COLO829 (cell line): ENCODE data around the gene TRPC1.
A peak's percentile ranks its signal among the peaks of the same experiment; 100 is the strongest.

ENCODE experiments used
- DNase-seq: peaks from one replicate; pipeline ENCODE4 v3.0.0; 2012; ENCODE audit warnings: low spot score

TRPC1 gene

DNA sequence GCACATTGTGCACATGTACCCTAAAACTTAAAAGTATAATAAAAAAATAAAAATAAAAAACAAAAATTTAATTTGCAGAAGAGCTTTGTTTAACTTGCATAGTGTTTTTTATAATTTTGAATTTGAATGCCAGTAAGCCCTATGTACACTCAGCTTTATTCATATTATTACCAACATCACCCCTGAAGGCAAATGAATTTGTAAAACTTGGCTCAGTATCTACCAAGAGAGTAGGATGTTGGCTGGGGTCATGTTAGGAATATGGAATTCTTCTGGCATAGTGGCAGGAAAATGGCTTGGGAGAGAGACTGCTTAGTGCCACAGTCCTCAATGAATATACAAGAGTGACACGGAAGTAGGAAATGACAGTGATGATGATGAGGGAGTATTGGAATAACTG, 30.7 kb downstream of the TRPC1 start:
- DNase-seq = no peak

- DNase-seq = no peak
Observed at GRCh38 chr3:142768338-142768737, 44.5 kb downstream of the TRPC1 start.

DNA sequence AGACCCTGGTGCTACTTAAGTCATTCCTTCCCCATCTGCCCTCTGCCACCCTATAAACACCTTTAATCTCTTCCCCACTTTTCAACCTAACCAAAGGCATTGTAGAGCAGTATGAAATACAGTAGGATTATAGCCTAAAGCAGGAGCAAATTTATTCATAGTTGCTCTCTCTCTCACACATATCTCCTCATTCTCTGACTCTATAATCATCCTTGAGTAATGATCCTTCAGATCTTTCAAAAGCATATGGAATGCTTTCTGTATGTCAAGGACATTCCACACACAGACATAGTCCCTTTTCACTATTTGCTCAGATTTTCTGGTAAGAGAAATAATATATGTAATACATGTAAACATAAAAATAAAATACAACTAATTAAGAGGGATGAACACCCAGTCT, 54.1 kb downstream of the TRPC1 start:
- DNase-seq = no peak

DNA sequence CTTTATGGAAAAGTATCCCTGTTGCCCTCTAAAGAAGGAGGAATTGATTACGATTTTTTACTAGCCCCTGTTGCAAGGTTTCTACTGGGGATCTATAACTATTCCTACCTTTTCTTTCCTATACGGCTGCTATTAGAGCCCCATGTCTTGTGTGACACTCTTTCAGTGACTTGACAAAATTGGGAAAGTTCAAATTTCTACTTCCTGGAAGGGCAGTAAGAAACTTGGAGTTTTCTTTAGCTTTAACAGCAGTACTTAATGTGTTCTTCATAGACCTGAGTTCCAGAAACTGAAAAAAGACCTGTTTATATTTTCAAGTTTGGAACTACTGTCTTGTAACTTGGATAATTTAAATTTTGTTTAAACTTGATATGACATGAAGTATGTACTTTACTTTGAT, 54.7 kb downstream of the TRPC1 start:
- no peak for DNase-seq

- peak; percentile 3 for DNase-seq
Observed at GRCh38 chr3:142779591-142779990, 55.8 kb downstream of the TRPC1 start.

DNA sequence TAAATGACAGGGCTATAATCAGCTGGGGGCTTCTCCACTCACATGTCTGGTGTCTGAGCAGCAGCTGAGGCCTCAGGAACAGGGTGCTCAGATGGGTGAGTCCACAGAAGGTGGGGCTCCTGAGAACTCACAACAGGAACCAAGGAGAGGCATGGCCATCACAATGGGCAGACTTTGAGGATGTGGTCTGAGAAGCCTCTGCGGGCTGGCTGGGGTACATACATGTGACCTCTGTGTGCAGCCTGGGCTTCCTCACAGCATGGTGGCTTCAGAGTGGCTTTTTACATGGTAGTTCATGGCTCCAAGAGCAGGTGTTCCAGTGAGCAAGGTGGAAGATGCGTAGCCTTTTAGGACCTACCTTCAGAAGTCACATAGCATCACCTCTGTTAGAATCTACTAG, 58.8 kb downstream of the TRPC1 start:
- no peak for DNase-seq

DNA sequence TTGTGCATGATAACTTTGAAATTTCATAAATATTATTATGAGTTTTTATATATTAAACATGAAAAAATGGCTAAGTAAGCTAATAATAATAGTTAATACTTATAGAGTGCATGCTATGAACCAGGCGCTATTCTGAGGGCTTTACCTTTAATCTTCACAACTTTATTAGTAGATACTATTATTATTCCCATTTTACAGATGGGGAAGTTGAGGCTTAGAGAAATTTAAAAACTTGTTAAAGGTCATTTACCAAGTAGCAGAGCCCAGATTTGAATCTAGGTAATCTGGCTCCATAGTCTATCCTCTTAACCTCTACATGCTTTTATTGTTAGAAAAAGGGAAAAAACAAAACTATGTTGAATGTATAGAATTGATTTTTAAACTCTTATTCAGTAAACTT, 60.4 kb downstream of the TRPC1 start:
- DNase-seq = no peak

DNA sequence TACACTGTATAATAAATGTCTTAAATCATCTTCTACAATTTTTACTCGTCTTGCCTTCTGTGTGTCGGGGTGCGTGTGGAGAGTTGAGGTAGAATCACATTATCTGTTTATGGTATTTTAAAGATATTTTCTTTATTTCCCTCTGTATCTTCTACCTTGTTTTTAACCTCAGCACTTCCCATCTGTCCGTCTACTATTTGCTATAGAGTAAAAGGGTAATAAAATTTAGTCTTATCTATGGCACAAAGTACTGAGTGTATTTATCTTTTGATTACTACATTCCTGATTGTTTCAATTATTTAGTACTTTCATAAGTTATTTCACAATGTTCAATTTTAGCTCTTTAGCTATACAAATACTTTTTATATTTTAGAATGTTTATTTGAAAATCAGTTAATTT, 62.2 kb downstream of the TRPC1 start:
- no peak for DNase-seq

DNA sequence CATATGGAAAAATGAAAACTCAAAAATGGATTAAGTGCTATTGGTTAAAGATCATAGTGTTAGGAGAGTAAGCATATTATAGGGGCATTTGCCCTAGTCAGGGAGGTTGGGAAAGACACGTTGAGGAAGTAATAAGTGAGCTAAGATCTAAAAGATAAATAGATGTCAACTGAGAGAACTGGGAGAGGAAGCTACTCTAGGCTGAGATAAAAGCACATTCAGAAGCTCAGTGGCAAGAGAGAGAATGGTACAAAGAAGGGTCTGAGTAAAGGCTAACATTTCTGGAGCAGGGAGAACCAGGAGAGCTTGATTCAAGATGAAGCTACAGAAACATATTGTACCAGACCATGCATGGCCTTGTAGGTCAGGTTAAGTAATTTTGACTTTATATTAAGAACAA, 63.9 kb downstream of the TRPC1 start:
- no peak for DNase-seq

- DNase-seq = no peak
Observed at GRCh38 chr3:142794508-142794907, 70.7 kb downstream of the TRPC1 start.

DNA sequence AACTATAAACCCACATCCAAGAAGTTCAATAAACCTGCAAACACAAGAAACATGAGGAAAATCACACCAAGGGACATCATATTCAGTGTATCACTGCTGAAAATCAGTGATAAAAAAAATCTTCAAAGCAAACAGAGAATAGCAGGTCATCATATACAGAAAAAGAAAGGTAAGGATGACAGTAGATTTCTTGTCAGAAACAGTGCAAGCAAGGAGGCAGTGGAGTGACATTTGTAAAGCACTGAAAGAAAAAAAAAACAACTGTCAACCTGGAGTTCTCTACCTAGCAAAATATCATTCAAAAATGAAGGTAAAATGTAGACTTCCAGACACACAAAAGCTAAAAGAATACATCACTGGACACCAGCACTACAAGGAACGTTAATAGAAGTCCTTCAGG, 71.5 kb downstream of the TRPC1 start:
- DNase-seq = no peak

GRCh38 chr3:142796823-142797222, 73.0 kb downstream of the TRPC1 start:
- DNase-seq = no peak

GRCh38 chr3:142801746-142802145, 77.9 kb downstream of the TRPC1 start:
- no peak for DNase-seq

GRCh38 chr3:142802891-142803290, 79.1 kb downstream of the TRPC1 start:
- no peak for DNase-seq

- DNase-seq = peak; percentile 92
Observed at GRCh38 chr3:142808103-142808917, 84.5 kb downstream of the TRPC1 start.

GRCh38 chr3:142809259-142809658, 85.4 kb downstream of the TRPC1 start:
- DNase-seq = no peak

DNA sequence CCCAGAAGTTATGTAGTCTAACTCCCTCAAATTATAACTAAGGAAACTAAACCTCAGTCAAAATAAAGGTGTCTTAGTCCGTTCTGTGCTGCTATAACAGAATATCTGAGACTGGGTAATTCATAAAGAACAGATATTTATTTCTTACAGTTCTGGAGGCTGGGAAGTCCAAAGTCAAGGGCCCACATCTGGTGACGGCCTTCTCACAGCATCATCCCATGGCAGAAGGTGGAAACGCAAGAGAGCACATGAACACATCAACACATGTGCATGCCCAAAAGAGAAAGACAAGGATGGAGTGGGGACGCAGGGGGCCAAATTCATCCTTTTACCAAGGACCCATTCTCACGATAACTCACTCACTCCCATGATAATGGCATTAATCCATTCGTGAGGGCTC, 92.0 kb downstream of the TRPC1 start:
- no peak for DNase-seq

GRCh38 chr3:142817356-142817755, 93.5 kb downstream of the TRPC1 start:
- DNase-seq = no peak

DNA sequence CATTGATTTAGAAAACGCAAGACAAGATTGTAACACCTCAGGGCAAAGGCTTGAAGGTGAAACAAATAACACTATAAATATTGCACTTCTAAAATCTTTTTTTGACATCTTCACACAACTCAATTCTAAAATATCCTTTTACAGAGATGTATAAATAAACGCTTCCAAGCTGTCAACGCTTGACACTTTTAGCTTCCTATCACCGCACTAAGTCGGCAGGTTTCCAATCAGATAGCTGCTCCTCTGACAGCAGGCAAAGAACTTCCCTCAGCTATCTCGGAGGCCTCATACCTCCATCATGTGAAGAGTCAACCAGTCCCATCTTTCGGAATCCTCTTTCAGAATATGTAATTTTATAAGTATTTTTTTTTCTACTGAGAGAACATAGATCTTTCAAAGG, 94.1 kb downstream of the TRPC1 start:
- DNase-seq = no peak

DNA sequence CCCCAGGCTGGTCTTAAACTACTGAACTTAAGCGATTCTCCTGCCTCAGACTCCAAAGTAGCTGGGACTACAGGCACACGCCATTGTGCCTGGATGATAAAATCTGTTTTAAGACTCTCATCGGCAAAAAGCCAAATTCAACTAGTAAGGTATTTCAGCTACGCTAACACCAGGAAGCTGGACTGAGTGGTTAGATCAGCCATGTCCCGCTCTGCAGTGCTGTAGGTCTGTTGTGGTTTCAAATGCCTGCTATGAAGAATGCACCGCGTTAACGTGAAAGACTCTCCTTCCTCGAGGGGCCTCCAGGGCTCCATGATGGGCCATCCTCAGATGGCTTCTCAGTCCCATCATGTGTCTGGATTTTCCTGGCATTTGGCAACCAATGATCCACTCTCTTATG, 94.8 kb downstream of the TRPC1 start:
- DNase-seq = no peak

DNA sequence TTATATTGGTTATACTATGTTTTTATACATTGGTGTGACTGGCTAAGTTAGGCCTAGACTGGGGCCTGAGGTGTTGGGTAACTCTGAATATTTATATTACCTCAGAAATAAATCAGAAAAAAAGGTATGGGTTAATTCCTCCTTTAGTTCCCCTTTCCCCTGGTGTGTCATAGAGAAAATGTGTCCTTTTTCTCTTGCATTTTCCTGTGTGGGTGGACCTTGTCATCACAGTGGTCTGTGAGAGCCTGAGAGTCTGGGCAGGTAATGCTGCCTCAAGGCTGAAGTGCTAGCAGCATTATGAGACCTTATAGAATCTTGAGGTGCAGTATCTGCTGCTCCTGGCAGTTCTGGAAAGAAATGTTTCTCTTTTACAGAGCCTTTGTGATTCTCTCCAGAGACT, 95.3 kb downstream of the TRPC1 start:
- no peak for DNase-seq

- DNase-seq = peak; percentile 76
Observed at GRCh38 chr3:142828703-142829305, 105.0 kb downstream of the TRPC1 start.

DNA sequence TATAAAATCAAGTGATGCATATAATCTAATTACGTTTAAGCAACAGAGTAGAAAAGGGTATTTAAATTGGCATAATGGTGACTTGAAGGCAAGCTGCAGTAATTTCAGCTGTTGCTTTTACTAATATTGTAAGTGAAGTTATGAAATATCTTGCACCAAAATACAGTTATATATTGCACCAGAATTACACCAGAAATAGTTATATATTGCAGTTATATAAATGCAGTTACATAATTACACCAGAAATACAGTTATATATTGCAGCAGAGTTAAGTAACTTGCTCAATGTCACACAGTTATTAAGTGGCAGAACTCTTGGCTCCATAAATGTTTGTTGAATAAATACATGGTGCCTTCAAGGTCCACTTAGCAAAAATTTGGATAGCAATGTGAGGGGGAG, 113.7 kb downstream of the TRPC1 start:
- no peak for DNase-seq

- no peak for DNase-seq
Observed at GRCh38 chr3:142839831-142840230, 116.0 kb downstream of the TRPC1 start.
